ENCODE results near the gene ZNF236. TPM values are rescaled to one million over a fixed set of nuclear protein-coding genes. Genes with fewer than 3 reads are reported as not detected.

The ZNF236 gene
- total RNA-seq, 2 experiments from 2014 or later: 6.6 to 16.1 TPM

DNA sequence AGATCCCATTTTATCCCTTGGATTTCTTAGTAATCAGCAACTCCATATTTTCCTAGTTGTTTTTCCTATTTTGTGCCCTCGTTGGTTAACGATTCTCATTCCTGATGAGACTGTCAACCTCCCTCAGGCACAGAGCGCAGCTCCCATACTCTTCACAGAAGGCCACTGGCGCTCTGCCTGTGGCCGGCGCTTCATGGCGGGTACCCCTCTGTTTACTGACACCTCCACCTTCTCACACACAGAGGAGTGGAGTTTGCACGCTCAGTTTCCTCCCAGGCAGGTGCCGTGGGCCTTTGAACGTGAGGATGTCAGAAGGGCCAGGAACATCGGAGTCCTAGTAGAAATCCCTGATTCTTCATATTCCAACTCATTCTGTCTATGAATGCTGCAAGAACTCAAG, 171.2 kb downstream of the ZNF236 start:
- Histone ChIP-seq H4K20me1 (ENCODE audit: insufficient read depth, low read length) (no peaks in the 10 kb centered on the region), H3K4me1 (ENCODE audit: insufficient read depth, low read length, poor library complexity, severe bottlenecking) (peaks cover 9% of the 10 kb centered on the region), H2AFZ (ENCODE audit: low read length) (no peak overlapping the region), H3K4me3 (ENCODE audit: low read depth, low read length, poor library complexity, severe bottlenecking) (no peak overlapping the region), H3K4me2 (ENCODE audit: low read length) (no peak overlapping the region), H3K79me2 (ENCODE audit: insufficient read depth, low read depth, low read length) (no peaks in the 10 kb centered on the region), H3K9me3 (ENCODE audit: low read length) (no peaks in the 10 kb centered on the region), H3K9me2 (ENCODE audit: insufficient read depth, low read length) (no peaks in the 10 kb centered on the region), H3K36me3 (ENCODE audit: insufficient read depth, low read length) (no peaks in the 10 kb centered on the region), H3K27ac (ENCODE audit: low read depth, low read length, poor library complexity, severe bottlenecking) (no peak overlapping the region)
- CTCF ChIA-PET (ENCODE audit: unreplicated experiment): no interaction called here
- no TSS peak for BruUV-seq (replicated peaks)
- POLR2A ChIA-PET: no interaction called here
- TF ChIP-seq, protein P1, sequence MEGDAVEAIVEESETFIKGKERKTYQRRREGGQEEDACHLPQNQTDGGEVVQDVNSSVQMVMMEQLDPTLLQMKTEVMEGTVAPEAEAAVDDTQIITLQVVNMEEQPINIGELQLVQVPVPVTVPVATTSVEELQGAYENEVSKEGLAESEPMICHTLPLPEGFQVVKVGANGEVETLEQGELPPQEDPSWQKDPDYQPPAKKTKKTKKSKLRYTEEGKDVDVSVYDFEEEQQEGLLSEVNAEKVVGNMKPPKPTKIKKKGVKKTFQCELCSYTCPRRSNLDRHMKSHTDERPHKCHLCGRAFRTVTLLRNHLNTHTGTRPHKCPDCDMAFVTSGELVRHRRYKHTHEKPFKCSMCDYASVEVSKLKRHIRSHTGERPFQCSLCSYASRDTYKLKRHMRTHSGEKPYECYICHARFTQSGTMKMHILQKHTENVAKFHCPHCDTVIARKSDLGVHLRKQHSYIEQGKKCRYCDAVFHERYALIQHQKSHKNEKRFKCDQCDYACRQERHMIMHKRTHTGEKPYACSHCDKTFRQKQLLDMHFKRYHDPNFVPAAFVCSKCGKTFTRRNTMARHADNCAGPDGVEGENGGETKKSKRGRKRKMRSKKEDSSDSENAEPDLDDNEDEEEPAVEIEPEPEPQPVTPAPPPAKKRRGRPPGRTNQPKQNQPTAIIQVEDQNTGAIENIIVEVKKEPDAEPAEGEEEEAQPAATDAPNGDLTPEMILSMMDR (conservative IDR thresholded peaks at IDR 0.05; ENCODE audit: low read length): no peak
- TF ChIP-seq EZH2phosphoT487 (IDR thresholded peaks at IDR 0.05; ENCODE audit: borderline replicate concordance, low read depth, low read length): no peak
- intact Hi-C loops (cut with micrococcal nuclease; ENCODE audit: unreplicated experiment): no loop called here
- no peak for DNase-seq (ENCODE audit: low spot score)

DNA sequence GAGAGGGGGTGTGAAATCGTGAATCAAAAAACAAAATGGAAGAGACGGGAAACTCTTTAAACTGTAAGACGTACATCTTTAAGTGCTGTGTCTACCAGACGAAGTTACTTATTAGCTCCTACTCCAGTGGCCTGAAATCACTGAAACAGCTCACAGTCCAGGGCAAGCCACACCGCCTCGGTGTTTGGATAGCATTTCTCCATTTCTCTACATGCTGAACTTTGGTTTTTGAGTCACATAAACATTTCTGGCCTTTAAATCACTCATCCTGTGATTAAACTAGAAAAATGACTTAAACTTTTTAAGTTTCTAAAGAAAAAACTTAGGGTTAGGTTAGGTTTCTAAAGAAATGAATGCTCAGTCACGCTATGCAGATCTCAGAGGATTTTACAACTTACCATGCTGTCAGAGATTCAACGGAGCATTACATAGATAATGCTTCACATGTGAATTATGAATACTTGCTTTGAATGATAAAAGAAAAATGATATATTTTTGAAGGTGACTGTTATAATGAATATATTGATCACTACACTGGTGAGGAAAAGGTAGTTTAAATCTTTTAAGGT, 171.8 kb downstream of the ZNF236 start:
- H3K9me3 ChIP-seq (ENCODE audit: low read length): no peaks in the 10 kb centered on the region
- no peaks in the 10 kb centered on the region for H3K9me2 ChIP-seq (ENCODE audit: insufficient read depth, low read length)
- no peaks in the 10 kb centered on the region for H4K20me1 ChIP-seq (ENCODE audit: insufficient read depth, low read length)
- CTCF ChIA-PET (ENCODE audit: unreplicated experiment): no interaction called here
- H3K79me2 ChIP-seq (ENCODE audit: insufficient read depth, low read depth, low read length): no peaks in the 10 kb centered on the region
- H3K27ac ChIP-seq (ENCODE audit: low read depth, low read length, poor library complexity, severe bottlenecking): no peak overlapping the region
- no TSS peak for BruUV-seq (replicated peaks)
- H2AFZ ChIP-seq (ENCODE audit: low read length): no peak overlapping the region
- no peak overlapping the region for H3K4me3 ChIP-seq (ENCODE audit: low read depth, low read length, poor library complexity, severe bottlenecking)
- intact Hi-C loops (cut with micrococcal nuclease; ENCODE audit: unreplicated experiment): no loop called here
- POLR2A ChIA-PET: no interaction called here
- H3K4me2 ChIP-seq (ENCODE audit: low read length): no peak overlapping the region
- peaks cover 9% of the 10 kb centered on the region for H3K4me1 ChIP-seq (ENCODE audit: insufficient read depth, low read length, poor library complexity, severe bottlenecking)
- no peak for TF ChIP-seq EZH2phosphoT487 (IDR thresholded peaks at IDR 0.05; ENCODE audit: borderline replicate concordance, low read depth, low read length)
- TF ChIP-seq, protein P1 (conservative IDR thresholded peaks at IDR 0.05; ENCODE audit: low read length): no peak
- no peak for DNase-seq (ENCODE audit: low spot score)
- H3K36me3 ChIP-seq (ENCODE audit: insufficient read depth, low read length): no peaks in the 10 kb centered on the region

DNA sequence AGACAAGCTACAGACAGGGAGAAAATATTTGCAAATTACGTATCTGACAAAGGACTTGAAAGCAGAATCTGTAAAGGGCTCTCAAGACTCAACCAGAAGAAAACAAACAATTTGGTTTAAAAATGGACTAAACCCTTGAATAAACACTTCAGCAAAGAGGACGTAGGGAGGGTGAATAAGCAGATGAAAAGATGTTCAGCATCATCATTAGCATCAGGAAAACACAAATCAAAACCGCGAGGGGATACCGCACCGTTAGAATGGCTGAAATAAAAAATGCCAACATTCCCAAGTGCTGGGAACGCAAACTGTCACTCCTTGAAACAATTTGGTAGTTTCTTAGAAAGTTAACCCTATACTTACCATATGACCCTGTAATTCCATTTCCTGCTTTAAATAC, 173.5 kb downstream of the ZNF236 start:
- ChIA-PET POLR2A (no interaction called here), CTCF (ENCODE audit: unreplicated experiment) (no interaction called here)
- no peak overlapping the region for H3K4me3 ChIP-seq (ENCODE audit: low read depth, low read length, poor library complexity, severe bottlenecking)
- no peak overlapping the region for H3K27ac ChIP-seq (ENCODE audit: low read depth, low read length, poor library complexity, severe bottlenecking)
- H3K36me3 ChIP-seq (ENCODE audit: insufficient read depth, low read length): no peaks in the 10 kb centered on the region
- DNase-seq (ENCODE audit: low spot score): no peak
- no peaks in the 10 kb centered on the region for H3K9me2 ChIP-seq (ENCODE audit: insufficient read depth, low read length)
- H2AFZ ChIP-seq (ENCODE audit: low read length): no peak overlapping the region
- intact Hi-C loops (cut with micrococcal nuclease; ENCODE audit: unreplicated experiment): no loop called here
- BruUV-seq (replicated peaks): no TSS peak
- no peaks in the 10 kb centered on the region for H3K79me2 ChIP-seq (ENCODE audit: insufficient read depth, low read depth, low read length)
- no peak for TF ChIP-seq EZH2phosphoT487 (IDR thresholded peaks at IDR 0.05; ENCODE audit: borderline replicate concordance, low read depth, low read length)
- TF ChIP-seq, protein P1 (conservative IDR thresholded peaks at IDR 0.05; ENCODE audit: low read length): no peak
- no peak overlapping the region for H3K4me2 ChIP-seq (ENCODE audit: low read length)
- peaks cover 10% of the 10 kb centered on the region for H3K4me1 ChIP-seq (ENCODE audit: insufficient read depth, low read length, poor library complexity, severe bottlenecking)
- no peaks in the 10 kb centered on the region for H3K9me3 ChIP-seq (ENCODE audit: low read length)
- H4K20me1 ChIP-seq (ENCODE audit: insufficient read depth, low read length): no peaks in the 10 kb centered on the region
